Neural progenitor cell (in vitro differentiated cells): ENCODE measurements around the gene SLC11A1. TPM values are rescaled to one million over a fixed set of nuclear protein-coding genes. Genes with fewer than 3 reads are reported as not detected.

ENCODE experiments used
- DNase-seq: peaks from one replicate; pipeline ENCODE4 v3.0.0-alpha.2; 2016; ENCODE audit warnings: low spot score
- H2AFZ ChIP-seq: fragments of 200-600 bp; sonication (generic); replicated peaks from 2 replicates; pipeline ENCODE4 v1.6.1; 2016; ENCODE audit warnings: antibody characterized with exemption
- H3F3A ChIP-seq: fragments of 200-600 bp; sonication (generic); 2 replicates; pipeline ENCODE4 v1.6.1; 2016; ENCODE audit warnings: antibody characterized with exemption, low read depth
- H3K27ac ChIP-seq: fragments of 200-600 bp; sonication (generic); 2 replicates; pipeline ENCODE4 v1.5.1; 2016; ENCODE audit warnings: mild to moderate bottlenecking
- H3K27me3 ChIP-seq: fragments of 200-600 bp; sonication (generic); 2 replicates; pipeline ENCODE4 v1.6.1; 2016; ENCODE audit warnings: mild to moderate bottlenecking, moderate library complexity
- H3K36me3 ChIP-seq: fragments of 200-600 bp; sonication (generic); 2 replicates; pipeline ENCODE4 v1.5.1; 2016
- H3K4me1 ChIP-seq: fragments of 200-600 bp; sonication (generic); 2 replicates; pipeline ENCODE4 v1.6.1; 2016; ENCODE audit warnings: mixed run types
- H3K4me2 ChIP-seq: fragments of 200-600 bp; sonication (generic); 2 replicates; pipeline ENCODE4 v1.6.1; 2016
- H3K4me3 ChIP-seq: fragments of 200-600 bp; sonication (generic); 2 replicates; pipeline ENCODE4 v1.5.1; 2016
- H3K79me2 ChIP-seq: fragments of 200-600 bp; sonication (generic); 2 replicates; pipeline ENCODE4 v1.6.1; 2016; ENCODE audit warnings: low read depth
- H3K9ac ChIP-seq: fragments of 200-600 bp; sonication (generic); 2 replicates; pipeline ENCODE4 v1.6.1; 2016
- H3K9me3 ChIP-seq: fragments of 200-600 bp; sonication (generic); 2 replicates; pipeline ENCODE4 v1.5.1; 2016; ENCODE audit warnings: low read depth
- H4K20me1 ChIP-seq: fragments of 200-600 bp; sonication (generic); 2 replicates; pipeline ENCODE4 v1.6.1; 2016; ENCODE audit warnings: low read depth
- H3K27ac Mint-ChIP-seq: 3 replicates; pipeline ENCODE4 v1.8.0; 2021; ENCODE audit warnings: mixed read lengths
- H3K27me3 Mint-ChIP-seq: 2 replicates; pipeline ENCODE4 v1.8.0; 2022; ENCODE audit warnings: low read depth, mild to moderate bottlenecking, inconsistent platforms, moderate library complexity, mixed read lengths; ENCODE audit not compliant: insufficient read depth
- H3K36me3 Mint-ChIP-seq: 3 replicates; pipeline ENCODE4 v1.8.0; 2021; ENCODE audit warnings: mixed read lengths
- H3K4me1 Mint-ChIP-seq: 3 replicates; pipeline ENCODE4 v1.8.0; 2021; ENCODE audit warnings: mixed read lengths
- H3K4me3 Mint-ChIP-seq: 3 replicates; pipeline ENCODE4 v1.8.0; 2021; ENCODE audit warnings: mild to moderate bottlenecking, moderate library complexity, mixed read lengths
- H3K9me3 Mint-ChIP-seq: 3 replicates; pipeline ENCODE4 v1.8.0; 2020; ENCODE audit warnings: mixed read lengths
- CTCF ChIP-seq: fragments of 200-600 bp; sonication (generic); IDR thresholded peaks from 2 replicates; pipeline ENCODE4 v1.5.1; 2017; ENCODE audit warnings: antibody characterized with exemption, mild to moderate bottlenecking
- EZH2 ChIP-seq: fragments of 200-600 bp; sonication (generic); IDR thresholded peaks from 2 replicates; pipeline ENCODE4 v1.6.1; 2017; ENCODE audit warnings: antibody characterized with exemption, mild to moderate bottlenecking, moderate library complexity
- EZH2phosphoT487 ChIP-seq: fragments of 200-600 bp; sonication (generic); IDR thresholded peaks from 2 replicates; pipeline ENCODE4 v1.6.1; 2017; ENCODE audit warnings: antibody characterized with exemption
- total RNA-seq: library from RNA; depleted of rRNA; stranded (reverse); fragments of >200 nt; gene quantifications from 2 replicates; pipeline ENCODE4 v1.2.3, GENCODE V29; 2015; ENCODE audit warnings: low replicate concordance

Gene SLC11A1
- total RNA-seq, 1 donor from 2014 or later = not detected

GRCh38 chr2:218423584-218423983, 41.5 kb downstream of the SLC11A1 start:
- no peaks in the 10 kb centered on the region for H4K20me1 ChIP-seq

GRCh38 chr2:218425531-218425930, 43.5 kb downstream of the SLC11A1 start:
- Histone ChIP-seq H3K27ac (no peak overlapping the region), H3F3A (no peaks in the 10 kb centered on the region), H3K79me2 (no peaks in the 10 kb centered on the region), H3K4me3 (no peak overlapping the region), H3K9ac (no peak overlapping the region), H3K9me3 (no peaks in the 10 kb centered on the region), H3K27me3 (no peaks in the 10 kb centered on the region), H3K4me1 (no peaks in the 10 kb centered on the region), H4K20me1 (no peaks in the 10 kb centered on the region), H3K4me2 (no peak overlapping the region), H3K36me3 (no peaks in the 10 kb centered on the region), H2AFZ (no peak overlapping the region)
- H3K4me1 Mint-ChIP-seq = peaks cover 13% of the 10 kb centered on the region
- H3K27ac Mint-ChIP-seq = no peak overlapping the region
- no peaks in the 10 kb centered on the region for H3K36me3 Mint-ChIP-seq
- TF ChIP-seq EZH2phosphoT487 = no peak
- H3K9me3 Mint-ChIP-seq = no peaks in the 10 kb centered on the region
- H3K27me3 Mint-ChIP-seq = peaks cover 12% of the 10 kb centered on the region
- no peak for DNase-seq
- H3K4me3 Mint-ChIP-seq = no peak overlapping the region

More at GRCh38 chr2:218423584-218423983, 41.5 kb downstream of the SLC11A1 start:
- Mint-ChIP-seq H3K27me3 (peaks cover 8% of the 10 kb centered on the region), H3K4me1 (peaks cover 13% of the 10 kb centered on the region), H3K36me3 (no peaks in the 10 kb centered on the region), H3K9me3 (no peaks in the 10 kb centered on the region), H3K4me3 (no peak overlapping the region), H3K27ac (peak overlapping the region; percentile 76)
- H3K4me1 ChIP-seq = no peaks in the 10 kb centered on the region
- H3K27me3 ChIP-seq = no peaks in the 10 kb centered on the region
- H3K27ac ChIP-seq = no peak overlapping the region
- DNase-seq = no peak
- H3K4me2 ChIP-seq = no peak overlapping the region
- H3K9ac ChIP-seq = no peak overlapping the region
- no peaks in the 10 kb centered on the region for H3K36me3 ChIP-seq
- H3K4me3 ChIP-seq = no peak overlapping the region
- H3K9me3 ChIP-seq = no peaks in the 10 kb centered on the region
- H3K79me2 ChIP-seq = no peaks in the 10 kb centered on the region
- TF ChIP-seq CTCF = no peak
- TF ChIP-seq EZH2 = no peak
- TF ChIP-seq EZH2phosphoT487 = no peak
- no peak overlapping the region for H2AFZ ChIP-seq
- no peaks in the 10 kb centered on the region for H3F3A ChIP-seq

GRCh38 chr2:218427741-218428140, 45.7 kb downstream of the SLC11A1 start:
- Histone ChIP-seq H3K36me3 (no peaks in the 10 kb centered on the region), H3K4me1 (no peaks in the 10 kb centered on the region), H3K4me3 (no peak overlapping the region), H3K4me2 (no peak overlapping the region), H4K20me1 (no peaks in the 10 kb centered on the region), H3K9ac (no peak overlapping the region), H3F3A (no peaks in the 10 kb centered on the region), H3K27me3 (no peaks in the 10 kb centered on the region), H2AFZ (no peak overlapping the region), H3K27ac (no peak overlapping the region), H3K79me2 (no peaks in the 10 kb centered on the region), H3K9me3 (no peaks in the 10 kb centered on the region)
- H3K9me3 Mint-ChIP-seq = no peaks in the 10 kb centered on the region
- H3K27ac Mint-ChIP-seq = no peak overlapping the region
- no peak for DNase-seq
- TF ChIP-seq EZH2phosphoT487 (no peak), EZH2 (no peak), CTCF (no peak)
- H3K27me3 Mint-ChIP-seq = peaks cover 9% of the 10 kb centered on the region
- no peak overlapping the region for H3K4me3 Mint-ChIP-seq
- no peaks in the 10 kb centered on the region for H3K36me3 Mint-ChIP-seq
- peaks cover 9% of the 10 kb centered on the region for H3K4me1 Mint-ChIP-seq

GRCh38 chr2:218428846-218429558, 46.9 kb downstream of the SLC11A1 start:
- Histone ChIP-seq H3K79me2 (no peaks in the 10 kb centered on the region), H3K9me3 (no peaks in the 10 kb centered on the region), H3K36me3 (no peaks in the 10 kb centered on the region), H3K9ac (no peak overlapping the region), H3K4me3 (no peak overlapping the region), H3K27ac (no peak overlapping the region), H3K27me3 (no peaks in the 10 kb centered on the region), H4K20me1 (no peaks in the 10 kb centered on the region), H2AFZ (no peak overlapping the region), H3F3A (no peaks in the 10 kb centered on the region), H3K4me2 (no peak overlapping the region), H3K4me1 (no peaks in the 10 kb centered on the region)
- Mint-ChIP-seq H3K27me3 (peaks cover 9% of the 10 kb centered on the region), H3K4me1 (peaks cover under 1% of the 10 kb centered on the region), H3K4me3 (no peak overlapping the region), H3K36me3 (no peaks in the 10 kb centered on the region), H3K9me3 (no peaks in the 10 kb centered on the region), H3K27ac (no peak overlapping the region)
- no peak for TF ChIP-seq CTCF
- no peak for TF ChIP-seq EZH2phosphoT487
- no peak for TF ChIP-seq EZH2
- no peak for DNase-seq
